ENCODE data around the gene SORBS1.

SORBS1 gene

DNA sequence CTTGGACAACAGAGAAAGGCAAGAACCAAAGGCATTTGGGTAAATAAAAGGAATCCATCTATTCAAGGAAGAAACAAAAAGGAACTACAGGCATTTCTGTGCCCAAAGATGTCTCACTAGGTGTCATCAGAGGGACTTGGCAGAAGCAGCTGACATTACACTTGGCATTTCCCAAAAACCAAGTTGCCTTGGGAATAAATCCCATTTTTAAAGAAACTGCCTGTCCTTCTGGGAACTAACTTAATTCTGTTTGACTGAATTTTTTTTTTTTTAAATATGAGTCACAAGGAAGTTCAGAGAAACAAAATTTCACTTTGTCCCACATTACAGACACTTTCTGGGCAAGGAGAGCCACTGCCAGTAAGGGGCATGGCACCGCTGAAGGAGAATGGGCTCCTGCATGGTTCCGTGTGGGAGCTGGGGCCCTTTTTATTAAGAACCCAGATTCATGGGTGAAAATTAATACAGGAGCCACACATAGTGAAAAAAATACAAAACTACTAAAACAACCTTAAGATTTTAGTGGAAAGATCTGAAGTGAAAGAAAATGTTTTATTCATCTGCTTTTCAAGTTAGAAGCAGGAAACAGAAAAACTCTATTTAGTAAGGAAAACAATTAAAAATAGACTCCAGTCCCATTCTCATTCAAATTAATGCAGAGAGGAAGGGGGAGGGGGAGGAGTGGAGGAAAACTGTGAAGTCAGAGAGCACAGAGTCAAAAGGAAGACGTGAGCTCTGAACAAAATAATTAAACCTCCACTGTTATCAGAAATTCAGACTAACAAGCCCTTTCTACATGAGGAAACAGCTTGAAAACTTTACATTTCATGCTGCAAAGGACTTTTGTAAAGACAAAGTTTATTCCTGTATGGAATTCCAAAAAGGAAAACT lies 151.9 kb downstream of the SORBS1 start:
- no peak for DNase-seq (ENCODE audit: low read depth)

DNA sequence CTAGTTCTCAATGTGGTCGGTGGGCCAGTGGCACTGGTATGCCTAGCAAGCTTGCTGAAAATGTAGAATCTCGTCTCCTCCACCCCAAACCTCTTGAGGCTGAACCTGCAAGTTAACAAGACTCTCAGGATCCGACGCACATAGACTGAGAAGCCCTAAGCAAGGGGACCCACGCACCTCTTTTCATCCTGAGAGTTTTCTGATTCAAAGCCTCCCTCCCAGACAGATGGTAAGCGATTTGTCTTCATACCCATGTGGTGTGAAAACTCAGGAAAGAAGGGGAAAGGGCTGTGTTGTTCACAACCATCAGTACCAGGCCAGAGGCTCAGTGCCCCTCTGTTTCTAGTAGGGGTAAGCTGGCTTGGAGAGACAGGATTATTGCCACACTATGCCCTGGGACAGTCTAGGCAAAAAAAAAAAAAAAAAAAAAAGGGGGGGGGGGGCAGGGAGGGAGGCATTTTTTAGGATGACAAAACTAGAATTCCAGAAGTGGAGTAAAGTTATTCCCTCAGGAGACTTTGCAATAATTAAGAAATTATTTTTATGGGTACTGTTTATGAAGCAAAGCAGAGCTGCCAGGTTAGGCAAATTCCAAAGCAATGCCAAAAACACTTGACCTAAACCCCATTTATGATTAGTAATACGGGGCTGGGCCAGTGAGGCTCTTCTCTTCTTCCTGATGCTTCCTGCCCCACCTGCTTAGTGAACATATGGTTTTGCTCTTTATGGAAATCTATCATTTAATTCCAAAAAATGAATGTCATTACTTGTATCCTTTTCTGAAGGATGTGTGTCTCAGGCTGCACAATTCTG lies 152.8 kb downstream of the SORBS1 start:
- DNase-seq (ENCODE audit: low read depth): no peak

DNA sequence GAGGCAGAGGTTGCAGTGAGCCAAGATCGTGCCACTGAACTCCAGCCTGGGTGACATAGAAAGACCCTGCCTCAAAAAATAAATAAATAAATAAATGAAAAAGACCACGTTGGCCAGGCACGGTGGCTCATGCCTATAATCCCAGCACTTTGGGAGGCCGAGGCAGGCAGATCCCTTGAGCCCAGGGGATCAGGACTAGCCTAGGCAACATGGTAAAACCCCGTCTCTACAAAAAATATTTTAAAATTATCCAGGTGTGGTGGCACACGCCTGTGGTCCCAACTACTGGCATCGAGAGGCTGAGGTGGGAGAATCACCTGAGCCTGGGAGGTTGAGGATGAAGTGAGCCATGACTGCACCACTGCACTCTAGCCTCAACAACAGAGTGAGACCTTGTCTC lies 153.6 kb downstream of the SORBS1 start:
- DNase-seq (ENCODE audit: low read depth): no peak

DNA sequence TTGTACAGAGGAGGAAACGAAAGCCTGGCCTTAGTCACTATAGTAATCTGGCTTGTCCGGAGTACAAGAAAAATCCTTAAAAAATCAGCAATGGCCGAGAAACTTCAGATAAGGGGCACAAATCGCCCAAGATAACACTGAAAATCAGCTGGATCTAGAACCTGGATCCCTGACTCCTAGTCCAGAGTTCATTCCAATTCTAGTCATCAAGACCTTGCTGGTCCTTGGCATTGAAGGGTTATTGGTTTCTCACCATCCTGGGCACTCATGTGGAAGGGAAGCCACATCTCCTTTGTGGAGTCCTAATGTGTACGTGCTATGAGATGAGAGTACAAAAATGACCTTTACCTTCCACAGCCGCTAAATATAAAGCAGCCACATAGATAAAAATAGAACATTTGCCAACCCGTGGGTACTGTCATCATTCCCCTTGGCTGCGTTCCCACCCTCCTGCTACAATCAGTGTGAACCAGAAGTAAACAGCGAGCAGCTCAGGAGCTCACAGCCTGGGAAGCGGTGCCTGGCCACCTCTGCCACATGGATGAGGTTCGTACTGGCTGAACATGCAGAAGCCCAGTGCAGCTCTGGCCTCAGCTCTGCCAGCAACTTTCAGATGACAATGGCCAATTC lies 154.4 kb downstream of the SORBS1 start:
- DNase-seq (ENCODE audit: low read depth): no peak

DNA sequence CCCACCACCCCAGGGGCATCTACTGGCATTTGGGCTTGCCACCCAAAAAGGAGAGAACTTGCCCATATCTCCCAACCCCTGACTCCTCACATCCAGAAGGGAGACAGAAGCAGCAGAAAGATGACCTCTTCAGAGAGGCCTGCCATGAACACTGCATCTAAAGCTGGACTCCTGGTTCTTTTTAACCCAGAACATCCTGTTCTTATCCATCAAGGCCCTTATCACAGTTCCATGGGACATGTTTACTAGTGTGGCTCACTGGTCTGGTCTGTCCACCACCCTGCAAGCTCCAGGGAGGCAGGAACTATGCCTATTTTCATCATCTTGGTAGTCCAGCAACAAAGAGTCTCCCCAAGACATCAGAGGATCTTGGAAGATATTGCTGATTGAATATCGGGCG lies 155.5 kb downstream of the SORBS1 start:
- DNase-seq (ENCODE audit: low read depth): no peak

DNA sequence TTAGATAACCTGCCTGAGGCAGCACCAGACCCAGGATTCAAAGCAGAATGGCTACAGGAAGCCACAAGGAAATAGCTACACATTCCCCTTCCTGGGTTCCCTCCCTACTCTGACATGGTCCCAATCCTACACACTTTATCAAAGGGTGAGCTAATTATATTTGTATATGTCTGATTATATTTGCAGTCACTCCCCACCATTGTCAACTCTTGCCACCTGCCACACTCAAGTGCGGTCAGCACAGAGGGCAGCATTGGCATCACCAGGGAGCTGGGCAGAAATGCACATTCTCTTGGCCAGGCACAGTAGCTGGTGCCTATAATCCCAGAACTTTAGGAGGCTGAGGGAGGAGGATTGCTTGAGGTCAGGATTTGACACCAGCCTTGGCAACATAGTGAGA lies 156.3 kb downstream of the SORBS1 start:
- DNase-seq (ENCODE audit: low read depth): no peak

DNA sequence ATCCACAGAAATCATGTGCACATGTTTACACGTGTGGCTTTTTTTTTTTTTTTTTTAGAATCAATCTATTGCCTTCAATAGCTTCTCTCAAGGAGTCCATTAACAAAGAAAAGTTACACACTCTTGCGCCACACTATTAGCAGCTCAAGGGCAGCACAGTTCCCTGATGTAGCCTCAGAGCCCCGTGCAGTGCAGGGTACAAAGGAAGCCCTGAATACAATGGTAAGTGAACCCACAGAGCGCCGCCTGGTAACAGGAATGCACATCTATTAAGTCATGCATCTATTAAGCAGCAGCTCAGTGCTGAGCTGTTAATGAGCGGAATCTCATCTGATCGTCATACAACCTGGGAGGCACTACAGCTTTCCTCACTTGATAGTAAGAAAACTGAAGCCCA lies 156.7 kb downstream of the SORBS1 start:
- DNase-seq (ENCODE audit: low read depth): no peak

DNA sequence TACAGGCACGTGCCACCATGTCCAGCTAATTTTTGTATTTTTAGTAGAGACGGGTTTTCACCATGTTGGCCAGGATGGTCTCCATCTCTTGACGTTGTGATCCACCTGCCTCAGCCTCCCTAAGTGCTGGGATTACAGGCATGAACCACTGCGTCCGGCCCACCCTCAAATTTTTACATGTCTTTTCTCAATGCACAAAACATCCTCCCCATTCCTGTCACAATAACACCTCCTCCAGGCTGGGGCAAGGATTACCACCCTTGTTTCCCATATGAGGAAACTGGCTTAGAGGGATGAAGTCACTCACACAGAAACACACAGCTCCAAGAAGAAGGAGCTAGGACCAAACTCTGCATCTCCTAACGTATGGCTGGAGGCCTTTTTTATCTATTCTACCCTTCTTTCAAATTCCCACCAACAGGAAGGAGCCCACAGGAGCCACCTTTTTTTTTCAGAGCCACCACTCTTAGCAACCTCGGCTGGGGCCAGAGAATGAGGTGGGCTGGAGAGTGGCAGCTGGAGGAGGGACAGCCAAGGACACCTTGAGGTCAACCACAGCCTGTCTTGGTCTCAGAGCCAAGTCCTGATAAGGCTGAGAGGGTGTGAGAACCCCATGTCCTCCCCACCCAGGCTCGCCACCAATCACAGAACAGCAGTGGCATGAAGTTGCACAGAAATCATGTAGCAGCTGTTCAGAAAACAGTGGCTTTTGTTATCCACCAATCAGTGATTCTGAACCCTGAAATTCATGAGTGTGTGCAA lies 157.3 kb downstream of the SORBS1 start:
- DNase-seq (ENCODE audit: low read depth): no peak

DNA sequence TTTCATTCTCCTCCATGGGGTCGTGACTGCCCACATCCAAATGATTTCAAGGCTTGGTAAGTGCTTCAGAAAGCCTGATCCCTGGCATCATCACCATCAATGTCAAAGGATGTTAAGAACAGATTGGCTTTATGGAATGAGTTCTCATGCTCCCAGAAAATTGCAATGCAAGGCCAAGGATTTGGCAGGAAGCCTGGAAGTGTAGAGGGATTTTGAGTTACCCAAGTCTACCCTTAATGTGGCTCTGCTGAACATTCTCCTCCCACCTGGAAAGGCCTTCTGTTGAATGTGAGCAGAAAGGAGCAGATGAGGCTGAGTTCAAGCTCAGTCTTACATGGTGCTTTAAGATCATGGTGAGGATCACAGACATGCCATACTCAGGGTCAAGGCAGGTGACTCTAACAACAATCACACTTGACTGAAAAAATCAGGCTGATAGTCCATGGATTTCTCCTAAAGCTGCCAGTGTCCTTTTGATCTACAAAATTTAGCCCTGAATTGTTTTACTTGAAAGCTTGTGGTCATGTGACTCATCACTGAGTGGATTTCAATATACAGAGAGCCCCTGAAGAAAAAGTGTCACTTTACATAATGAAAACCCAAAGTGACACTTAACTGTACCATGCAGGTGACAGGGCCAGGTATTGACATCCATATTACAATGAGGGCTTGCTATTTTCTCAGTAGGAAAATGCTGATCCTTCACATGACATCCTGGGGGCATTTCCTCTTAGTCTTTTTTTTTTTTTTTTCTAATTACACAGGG lies 159.3 kb downstream of the SORBS1 start:
- no peak for DNase-seq (ENCODE audit: low read depth)

DNA sequence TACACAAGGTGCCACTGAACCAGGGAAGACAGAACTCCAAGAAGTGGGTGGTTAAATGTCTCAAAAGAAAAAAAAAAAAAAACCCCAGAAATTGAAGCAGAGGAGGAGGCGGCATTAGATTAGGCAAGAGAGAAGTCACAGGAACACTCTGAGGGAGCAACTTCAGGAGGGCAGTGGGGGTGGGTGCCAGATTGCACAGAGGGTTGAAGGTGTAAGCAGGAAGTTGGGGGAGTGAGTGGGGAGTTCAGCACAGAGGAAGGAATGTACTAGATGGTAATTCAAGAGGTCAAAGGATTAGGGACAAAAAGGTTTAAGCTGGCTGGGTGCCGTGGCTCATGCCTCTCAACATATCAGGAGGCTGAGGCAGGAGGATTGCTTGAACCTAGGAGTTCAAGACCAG lies 160.4 kb downstream of the SORBS1 start:
- DNase-seq (ENCODE audit: low read depth): no peak

DNA sequence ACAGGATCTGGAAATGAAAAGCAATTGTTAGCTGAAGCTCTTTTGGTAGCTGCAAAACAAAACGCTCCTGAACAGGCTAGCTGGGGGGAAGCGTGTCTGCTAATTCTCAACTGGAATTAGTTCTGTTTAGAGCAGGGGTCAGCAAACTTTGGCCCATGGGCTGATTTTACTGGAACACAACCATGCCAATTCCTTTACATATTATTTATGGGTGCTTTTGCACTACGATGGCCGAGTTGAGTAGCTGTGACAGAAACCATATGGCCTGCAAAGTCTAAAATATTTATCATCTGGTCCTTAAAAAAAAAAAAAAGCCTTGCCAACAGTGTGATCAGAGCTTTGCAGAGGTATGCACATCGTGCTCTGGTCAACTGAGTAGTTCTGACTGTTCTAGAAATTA lies 162.0 kb downstream of the SORBS1 start:
- DNase-seq (ENCODE audit: low read depth): no peak

DNA sequence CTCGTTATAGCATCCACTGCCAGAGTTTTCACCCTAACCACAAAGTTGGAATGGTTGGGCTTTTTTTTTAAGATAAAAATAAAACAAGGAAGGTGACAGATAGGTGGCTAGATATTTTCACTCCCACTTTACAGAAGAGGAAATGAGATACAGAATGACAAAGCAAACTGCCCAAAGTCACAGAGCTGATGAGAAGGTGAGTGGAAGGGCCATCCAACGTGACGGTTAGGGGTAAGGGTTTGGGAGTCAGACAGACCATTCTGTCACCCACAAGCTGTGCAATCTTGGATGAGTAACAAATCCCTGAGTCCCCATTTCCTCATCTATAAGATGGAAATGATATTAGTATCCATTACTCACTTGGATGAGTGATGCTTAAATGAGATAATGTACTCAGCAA lies 163.4 kb downstream of the SORBS1 start:
- DNase-seq (ENCODE audit: low read depth): no peak

DNA sequence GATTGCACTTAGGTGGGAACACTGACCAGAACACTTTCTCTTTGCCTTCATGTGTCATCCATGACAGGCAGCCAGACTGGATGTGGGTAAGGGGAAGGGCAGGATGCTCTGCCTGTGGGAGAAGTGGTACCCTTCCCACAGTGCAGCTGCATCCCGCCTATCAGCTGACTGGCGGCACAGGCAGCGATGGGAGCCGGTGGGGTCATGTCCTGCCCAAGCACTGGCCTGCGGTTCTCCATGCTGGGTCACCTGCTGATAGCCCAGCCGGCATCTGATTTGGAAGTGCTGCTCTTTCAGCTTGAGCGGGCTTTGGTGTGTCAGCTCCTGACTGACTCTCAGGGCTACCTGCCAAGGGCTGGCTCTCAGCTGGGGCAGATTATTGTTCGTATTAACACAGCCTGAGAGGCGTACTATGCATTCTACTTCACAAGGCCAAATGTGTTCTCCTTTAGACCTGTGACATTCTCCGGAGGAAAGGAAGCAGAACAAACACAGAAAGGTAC lies 165.2 kb downstream of the SORBS1 start:
- no peak for DNase-seq (ENCODE audit: low read depth)

DNA sequence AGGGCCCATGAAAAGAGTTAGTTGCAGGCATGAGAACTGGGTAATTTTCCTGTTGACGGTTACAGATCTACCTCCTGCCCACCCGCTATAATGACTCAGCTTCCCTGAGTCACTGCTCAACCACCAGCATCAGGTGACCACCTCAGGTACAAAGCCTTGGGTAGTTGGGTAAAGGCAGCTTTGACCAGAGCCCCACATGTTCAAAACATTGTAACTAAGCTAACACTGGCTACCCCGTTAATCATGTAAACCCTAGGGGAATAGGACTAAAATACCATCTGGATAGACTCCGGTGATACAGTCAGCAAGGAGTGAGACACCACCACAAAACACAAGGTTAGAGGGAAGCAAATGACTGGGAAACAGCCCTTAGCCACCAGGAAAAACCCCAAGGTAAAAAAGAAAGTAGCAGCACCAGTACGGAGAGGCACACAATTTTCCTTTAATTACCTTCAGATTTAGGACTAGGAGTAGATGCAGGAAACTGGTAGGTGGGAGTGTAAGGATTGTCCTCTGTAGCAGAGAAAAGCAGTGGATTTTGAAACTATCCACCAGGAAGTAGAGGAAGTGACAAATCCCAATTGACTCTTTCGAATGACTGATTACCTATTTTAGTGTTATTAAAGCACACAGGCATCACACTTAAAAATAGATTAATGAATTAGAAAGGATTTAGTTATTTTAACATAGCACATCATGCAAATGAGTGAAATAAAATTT lies 166.8 kb downstream of the SORBS1 start:
- DNase-seq (ENCODE audit: low read depth): no peak

DNA sequence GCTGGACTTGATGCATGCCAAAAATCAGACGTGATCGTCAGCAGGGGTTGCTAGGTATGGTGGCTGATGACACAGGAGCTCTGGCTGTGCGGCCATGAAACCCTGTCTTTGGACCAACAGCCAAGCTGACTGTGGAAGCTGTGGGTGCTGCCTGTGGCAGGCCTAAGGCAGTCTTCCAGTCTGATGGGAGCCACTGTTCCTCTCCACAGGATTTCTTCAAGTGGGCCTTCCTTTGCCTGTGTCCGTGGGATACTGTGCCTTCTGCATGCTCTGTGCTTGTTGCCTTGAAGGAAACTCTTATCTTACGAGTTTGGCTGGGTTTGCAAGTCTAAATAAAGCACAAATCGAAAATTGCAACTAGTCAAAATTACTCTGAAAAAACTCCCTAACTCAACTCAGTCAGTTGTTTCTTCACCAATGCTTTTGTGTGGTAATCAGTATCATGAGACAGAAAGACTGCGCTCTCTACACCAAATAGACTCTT lies 168.4 kb downstream of the SORBS1 start:
- no peak for DNase-seq (ENCODE audit: low read depth)

DNA sequence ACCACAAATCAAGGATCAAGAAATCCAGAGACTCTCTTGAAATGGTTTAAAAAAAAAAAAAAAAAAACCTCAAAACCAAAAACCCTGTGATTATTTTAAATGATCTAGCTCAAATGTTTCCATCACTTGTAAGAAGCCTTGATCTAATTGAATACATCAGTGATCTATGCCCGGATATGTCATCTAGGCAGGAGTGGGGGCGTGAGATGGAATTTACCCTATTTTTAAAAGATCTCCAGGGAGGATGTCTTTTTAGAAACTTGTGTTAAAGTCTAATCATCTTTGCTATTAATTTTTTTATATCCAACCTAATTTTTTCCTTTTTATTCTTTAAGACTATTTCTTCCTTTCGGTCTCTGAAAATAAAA lies 169.0 kb downstream of the SORBS1 start:
- DNase-seq (ENCODE audit: low read depth): no peak

DNA sequence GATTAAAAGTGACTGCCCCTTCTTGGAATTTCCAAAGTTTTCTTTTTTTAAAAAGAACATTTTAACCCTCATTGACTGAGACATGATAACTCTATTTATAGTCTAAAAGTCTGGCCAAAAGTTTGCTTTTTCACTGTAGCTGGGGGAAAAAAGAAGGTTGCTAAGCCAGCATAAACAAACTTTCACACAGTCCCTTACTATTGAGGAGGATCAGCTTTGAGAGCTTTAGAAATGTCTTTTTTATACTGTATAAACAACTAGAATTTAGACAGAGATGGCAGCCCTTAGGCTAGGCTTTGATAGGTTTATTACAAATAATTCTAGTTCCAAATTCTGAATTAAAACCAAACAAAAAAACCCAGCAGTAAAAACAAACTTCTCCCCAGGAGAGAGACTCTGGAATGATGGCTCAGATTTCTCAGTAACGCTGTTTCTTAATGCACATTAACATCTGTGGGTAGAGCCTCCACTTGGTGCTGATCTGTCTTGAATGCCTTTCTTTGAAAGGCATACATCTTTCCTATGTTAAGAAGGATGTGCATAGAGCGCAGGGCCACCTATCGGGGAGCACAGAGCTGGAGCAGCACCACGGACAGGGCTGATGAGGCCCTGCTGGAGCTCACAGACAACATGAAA lies 169.5 kb downstream of the SORBS1 start:
- no peak for DNase-seq (ENCODE audit: low read depth)

DNA sequence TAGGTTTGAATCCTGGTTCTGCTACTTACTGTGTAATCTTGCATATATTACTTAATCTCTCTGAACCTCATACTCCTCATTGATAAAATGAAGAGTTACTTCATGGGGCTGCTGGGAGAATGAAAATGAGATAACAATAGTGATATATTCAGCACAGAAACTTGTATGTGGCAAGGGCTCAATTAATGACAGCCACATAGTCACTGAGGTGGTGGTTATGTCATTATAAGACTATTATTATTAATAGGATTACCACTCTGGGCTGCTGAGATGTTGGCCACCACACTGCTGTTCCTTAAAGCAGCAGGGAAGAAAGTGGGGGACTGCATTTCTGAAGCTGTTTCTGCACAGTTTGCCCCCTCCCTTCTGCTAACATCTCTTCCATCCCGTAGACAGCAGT lies 170.0 kb downstream of the SORBS1 start:
- no peak for DNase-seq (ENCODE audit: low read depth)

DNA sequence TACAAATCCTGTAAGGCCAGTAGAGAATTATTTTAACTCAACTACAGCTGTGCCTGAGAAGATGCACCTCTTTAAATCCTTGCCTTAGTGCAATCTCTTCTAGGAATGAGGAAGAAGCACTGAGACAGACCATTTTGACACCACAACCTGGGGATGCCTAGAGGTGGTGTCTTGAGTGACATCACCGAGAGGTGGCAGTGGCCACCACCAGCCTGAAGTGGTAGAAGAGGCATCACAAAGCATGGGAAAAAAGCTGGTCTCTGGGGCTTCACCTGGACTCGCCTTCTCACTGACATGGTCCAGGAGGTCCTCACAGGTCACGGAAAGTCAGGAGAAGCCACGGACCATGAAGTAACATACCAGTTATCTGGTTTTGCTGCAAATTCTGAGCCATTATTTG lies 171.2 kb downstream of the SORBS1 start:
- DNase-seq (ENCODE audit: low read depth): no peak

DNA sequence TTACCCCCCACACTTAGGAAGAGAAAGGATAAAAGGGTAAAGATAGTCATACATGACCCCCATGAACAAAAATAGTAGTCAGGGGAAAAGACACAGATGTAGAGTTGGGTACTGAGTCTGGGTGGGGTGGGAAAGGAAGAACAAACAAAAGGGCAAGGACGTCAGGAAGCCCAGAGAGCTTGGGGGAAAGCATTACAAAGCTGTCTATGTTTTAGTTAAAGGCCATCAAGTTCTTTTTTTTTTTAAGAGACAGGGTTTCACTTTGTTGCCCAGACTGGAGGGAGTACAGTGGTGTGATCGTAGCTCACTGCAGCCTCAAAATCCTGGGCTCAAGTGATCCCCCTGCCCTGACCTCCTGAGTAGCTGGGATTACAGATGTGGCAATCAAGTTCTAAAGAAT lies 172.0 kb downstream of the SORBS1 start:
- no peak for DNase-seq (ENCODE audit: low read depth)

Data from stimulated activated CD4-positive, alpha-beta T cell treated with anti-CD3 and anti-CD28 coated beads, Interleukin-2, amount 100 ng/mL, for 4 hours (primary cell).